ENCODE results near the gene OR5P2. TPM values are rescaled to one million over a fixed set of nuclear protein-coding genes. Genes with fewer than 3 reads are reported as not detected.

Gene OR5P2
- total RNA-seq, 1 experiment from 2014 or later, result not detected

GRCh38 chr11:7749456-7749855 is 47.3 kb downstream of the OR5P2 start:
- CTCF ChIA-PET, result no interaction called here
- no TSS peak for BruUV-seq (replicated peaks)
- no peaks in the 10 kb centered on the region for H3K27me3 ChIP-seq (ENCODE audit: control insufficient read depth, insufficient read depth, low read length)
- no peaks in the 10 kb centered on the region for H3K9me3 ChIP-seq (ENCODE audit: control insufficient read depth, insufficient read depth, low read depth, low read length)
- no peak overlapping the region for H3K27ac ChIP-seq (ENCODE audit: low read length)
- intact Hi-C loops (cut with micrococcal nuclease; ENCODE audit: unreplicated experiment), result no loop called here
- ATAC-seq (no peak), DNase-seq (ENCODE audit: low read depth, low spot score) (no peak)
- TF ChIP-seq TCF7L2 (IDR thresholded peaks at IDR 0.05; ENCODE audit: low read depth, low read length), result no peak
- in situ Hi-C loops (cut with HindIII; ENCODE audit: low pct_unique_long_range_greater_than_20kb, low sequenced_read_pairs), result no loop called here
- H3K4me3 ChIP-seq (ENCODE audit: low read depth in 2 of 2, low read length in 2 of 2), result no peak overlapping the region
- H3K36me3 ChIP-seq (ENCODE audit: control insufficient read depth, insufficient read depth, low read length), result no peaks in the 10 kb centered on the region
- H3K4me1 ChIP-seq (ENCODE audit: control insufficient read depth, insufficient read depth, low read length), result no peaks in the 10 kb centered on the region
- POLR2A ChIA-PET, result interaction anchor here (0.6 kb wide), 2 partner anchors 334 to 859 kb away, joined by 3 to 4 read pairs; no protein-coding TSS in a partner anchor

Other genes starting within 250 kb of the OR5P2 start
- gene CYB5R2, start 123.4 kb downstream of the OR5P2 start, total RNA-seq (2021; ENCODE audit: unreplicated experiment), result 46.3 TPM
- gene OVCH2, start 90.5 kb downstream of the OR5P2 start, total RNA-seq (2021; ENCODE audit: unreplicated experiment), result not detected
- gene OR5P3, start 33.9 kb upstream of the OR5P2 start, total RNA-seq (2021; ENCODE audit: unreplicated experiment), result not detected
- not detected for gene OR10A6, start 134.3 kb upstream of the OR5P2 start, total RNA-seq (2021; ENCODE audit: unreplicated experiment)
- not detected for gene OR10A3, start 144.8 kb upstream of the OR5P2 start, total RNA-seq (2021; ENCODE audit: unreplicated experiment)
- not detected for gene NLRP10, start 168.5 kb upstream of the OR5P2 start, total RNA-seq (2021; ENCODE audit: unreplicated experiment)
- gene EIF3F, start 190.4 kb upstream of the OR5P2 start, total RNA-seq (2021; ENCODE audit: unreplicated experiment), result 387 TPM

Data from Panc1 (cell line).